ENCODE results near the gene VEZT. TPM values are rescaled to one million over a fixed set of nuclear protein-coding genes. Genes with fewer than 3 reads are reported as not detected.

Gene VEZT
- total RNA-seq, 1 donor from 2014 or later, result 64.2 TPM

DNA sequence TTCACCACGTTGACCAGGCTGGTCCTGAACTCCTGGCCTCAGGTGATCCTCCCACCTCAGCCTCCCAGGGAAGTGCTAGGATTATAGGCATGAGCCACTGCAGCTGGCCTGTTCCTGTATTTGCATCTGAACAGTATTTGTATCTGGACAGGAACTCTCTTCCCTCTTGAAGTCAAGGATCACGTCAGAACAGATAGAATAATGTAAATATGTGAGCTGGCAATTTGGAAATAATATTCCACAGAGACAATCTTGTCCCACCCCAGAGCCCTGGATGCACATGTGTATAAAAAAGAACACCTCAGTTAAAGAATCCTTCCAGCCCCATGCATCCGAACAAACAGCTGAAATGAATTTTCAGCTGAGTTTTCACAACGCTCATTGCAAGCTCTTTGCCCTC is 118.3 kb downstream of the VEZT start:
- H3K4me3 ChIP-seq, result no peak overlapping the region

DNA sequence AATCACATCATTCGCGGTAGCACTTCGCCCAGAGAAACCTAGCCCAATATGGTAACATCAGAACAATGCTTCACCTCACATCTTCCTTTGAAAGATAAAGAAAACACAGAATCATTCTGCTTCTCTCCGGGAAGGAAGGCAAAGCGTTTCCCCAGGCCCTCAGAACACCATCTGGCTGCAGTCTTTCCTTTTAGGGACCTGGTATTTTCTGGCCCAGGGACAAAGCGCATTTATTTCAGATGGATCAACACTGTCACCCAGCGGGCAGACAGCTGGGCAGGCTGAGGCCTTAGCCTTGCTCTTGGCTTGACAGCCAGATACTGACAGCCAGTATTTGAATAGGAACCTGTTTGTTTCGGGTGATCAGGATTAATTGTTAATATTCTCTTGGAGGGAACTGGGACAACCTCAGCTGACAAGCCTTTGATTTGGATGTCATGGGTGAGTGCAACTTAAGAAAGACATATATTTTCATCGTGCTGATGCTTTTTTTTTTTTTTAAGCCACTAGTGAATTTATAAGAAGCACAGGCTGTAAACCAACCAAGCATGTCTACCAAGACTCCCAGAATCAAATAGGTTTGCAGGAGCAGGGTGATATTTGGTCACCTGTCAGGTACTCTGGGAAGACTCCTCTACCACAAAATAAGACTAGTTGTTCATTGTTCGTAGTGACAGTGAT is 118.9 kb downstream of the VEZT start:
- intact Hi-C loops (cut with DNase I), result loop anchor here (5.0 kb wide), 1 partner anchor 219 kb away; no protein-coding TSS in a partner anchor
- TF ChIP-seq, protein P1, sequence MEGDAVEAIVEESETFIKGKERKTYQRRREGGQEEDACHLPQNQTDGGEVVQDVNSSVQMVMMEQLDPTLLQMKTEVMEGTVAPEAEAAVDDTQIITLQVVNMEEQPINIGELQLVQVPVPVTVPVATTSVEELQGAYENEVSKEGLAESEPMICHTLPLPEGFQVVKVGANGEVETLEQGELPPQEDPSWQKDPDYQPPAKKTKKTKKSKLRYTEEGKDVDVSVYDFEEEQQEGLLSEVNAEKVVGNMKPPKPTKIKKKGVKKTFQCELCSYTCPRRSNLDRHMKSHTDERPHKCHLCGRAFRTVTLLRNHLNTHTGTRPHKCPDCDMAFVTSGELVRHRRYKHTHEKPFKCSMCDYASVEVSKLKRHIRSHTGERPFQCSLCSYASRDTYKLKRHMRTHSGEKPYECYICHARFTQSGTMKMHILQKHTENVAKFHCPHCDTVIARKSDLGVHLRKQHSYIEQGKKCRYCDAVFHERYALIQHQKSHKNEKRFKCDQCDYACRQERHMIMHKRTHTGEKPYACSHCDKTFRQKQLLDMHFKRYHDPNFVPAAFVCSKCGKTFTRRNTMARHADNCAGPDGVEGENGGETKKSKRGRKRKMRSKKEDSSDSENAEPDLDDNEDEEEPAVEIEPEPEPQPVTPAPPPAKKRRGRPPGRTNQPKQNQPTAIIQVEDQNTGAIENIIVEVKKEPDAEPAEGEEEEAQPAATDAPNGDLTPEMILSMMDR (IDR thresholded peaks at IDR 0.05), result peak; percentile 84
- Histone ChIP-seq H3K4me3 (no peak overlapping the region), H3K27me3 (ENCODE audit: low read depth) (no peaks in the 10 kb centered on the region), H3K27ac (peak overlapping the region; percentile 51), H3K9me3 (no peaks in the 10 kb centered on the region), H3K4me1 (peaks cover 10% of the 10 kb centered on the region), H3K36me3 (no peaks in the 10 kb centered on the region)
- DNase-seq (peak; percentile 66), ATAC-seq (peak; percentile 90 to 91)

More for the DNA sequence above, 118.3 kb downstream of the VEZT start:
- TF ChIP-seq, protein P1 (IDR thresholded peaks at IDR 0.05), result no peak
- Histone ChIP-seq H3K27ac (peak overlapping the region; percentile 51), H3K4me1 (peaks cover 10% of the 10 kb centered on the region), H3K9me3 (no peaks in the 10 kb centered on the region), H3K36me3 (no peaks in the 10 kb centered on the region), H3K27me3 (ENCODE audit: low read depth) (no peaks in the 10 kb centered on the region)
- intact Hi-C loops (cut with DNase I), result loop anchor here (5.0 kb wide), 1 partner anchor 219 kb away; no protein-coding TSS in a partner anchor
- ATAC-seq (peak in 1 of 2 donors; percentile 3), DNase-seq (no peak)

DNA sequence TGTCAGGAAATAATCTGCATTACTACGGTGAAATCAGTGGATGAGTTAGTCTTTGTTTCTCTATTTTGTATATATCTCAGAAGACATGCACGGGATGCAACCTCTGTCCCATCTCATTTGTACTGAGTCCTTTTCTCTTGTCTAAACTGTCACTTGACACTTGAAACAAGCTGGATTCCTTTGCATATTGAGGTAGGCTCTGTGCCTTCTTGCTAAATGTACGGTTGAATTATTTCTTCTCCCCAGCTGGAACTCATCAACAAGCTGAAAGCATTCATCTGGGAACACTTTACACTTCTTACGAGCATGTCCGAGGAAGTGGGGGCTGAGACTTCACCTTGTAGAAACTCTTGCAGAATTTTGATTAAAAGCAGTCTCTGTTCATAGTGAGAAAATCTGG is 119.5 kb downstream of the VEZT start:
- TF ChIP-seq, protein P1 (IDR thresholded peaks at IDR 0.05), result no peak
- H3K36me3 ChIP-seq, result no peaks in the 10 kb centered on the region
- no peak overlapping the region for H3K27ac ChIP-seq
- no peak for DNase-seq
- H3K9me3 ChIP-seq, result no peaks in the 10 kb centered on the region
- no peak overlapping the region for H3K4me3 ChIP-seq
- ATAC-seq, result no peak
- peaks cover 10% of the 10 kb centered on the region for H3K4me1 ChIP-seq
- intact Hi-C loops (cut with DNase I), result loop anchor here (5.0 kb wide), 1 partner anchor 220 kb away; no protein-coding TSS in a partner anchor
- no peaks in the 10 kb centered on the region for H3K27me3 ChIP-seq (ENCODE audit: low read depth)

DNA sequence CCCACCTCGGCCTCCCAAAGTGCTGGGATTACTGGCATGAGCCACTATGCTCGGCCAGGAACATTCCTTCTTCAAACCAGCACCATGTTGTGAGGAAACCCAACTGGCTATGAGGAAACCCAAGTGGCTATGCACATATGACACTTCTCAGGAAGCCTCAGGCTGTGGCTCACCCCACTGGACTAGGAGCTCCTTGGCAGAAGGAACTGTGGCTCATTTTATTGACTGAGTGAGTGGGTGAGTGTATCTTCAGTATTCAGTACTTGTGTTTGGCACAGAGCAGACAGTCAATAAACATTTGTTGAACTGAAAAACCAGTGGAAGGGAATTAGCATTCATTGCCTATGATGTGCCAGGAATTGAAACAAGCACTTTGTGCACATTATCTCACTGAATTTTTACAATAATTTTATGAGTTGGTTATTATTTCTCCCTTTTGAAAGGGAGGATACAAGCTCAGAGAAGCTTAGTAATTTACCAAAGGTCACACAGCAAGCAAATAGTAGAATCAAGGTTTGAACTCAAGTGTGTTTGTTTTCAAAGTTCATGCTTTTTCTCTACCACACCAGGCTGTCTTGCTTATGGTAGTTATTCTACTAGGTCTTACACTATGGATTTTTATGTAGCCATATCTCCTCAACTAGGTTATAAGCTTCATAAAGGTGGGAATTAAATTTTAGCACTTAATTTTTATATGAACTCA is 121.6 kb downstream of the VEZT start:
- H3K4me3 ChIP-seq, result no peak overlapping the region
- H3K4me1 ChIP-seq, result peaks cover 10% of the 10 kb centered on the region
- H3K27me3 ChIP-seq (ENCODE audit: low read depth), result no peaks in the 10 kb centered on the region
- intact Hi-C loops (cut with DNase I), result loop anchor here (5.0 kb wide), 1 partner anchor 222 kb away; no protein-coding TSS in a partner anchor
- H3K27ac ChIP-seq, result no peak overlapping the region
- ATAC-seq (no peak), DNase-seq (no peak)
- TF ChIP-seq, protein P1 (IDR thresholded peaks at IDR 0.05), result no peak
- H3K9me3 ChIP-seq, result no peaks in the 10 kb centered on the region
- no peaks in the 10 kb centered on the region for H3K36me3 ChIP-seq

DNA sequence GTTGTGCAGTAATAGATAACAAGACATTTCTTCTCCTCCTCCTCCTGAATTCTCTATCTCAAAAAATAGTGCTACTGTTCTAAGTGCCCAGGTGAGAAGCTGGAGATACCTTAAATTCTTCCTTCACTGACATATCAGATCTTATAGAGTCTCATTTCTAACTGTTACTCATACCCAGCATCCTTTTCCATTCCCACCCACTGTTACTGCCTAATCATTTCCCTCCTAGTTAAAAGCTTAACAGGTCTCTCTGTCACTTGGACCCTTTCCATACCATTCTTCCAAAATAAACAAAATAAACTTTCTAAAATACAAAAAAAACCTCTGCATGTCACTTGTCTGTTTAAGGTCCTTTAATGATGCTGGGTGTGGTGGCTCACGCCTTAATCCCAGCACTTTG is 124.4 kb downstream of the VEZT start:
- Histone ChIP-seq H3K27ac (no peak overlapping the region), H3K9me3 (no peaks in the 10 kb centered on the region), H3K36me3 (no peaks in the 10 kb centered on the region), H3K4me1 (no peaks in the 10 kb centered on the region), H3K4me3 (no peak overlapping the region), H3K27me3 (ENCODE audit: low read depth) (no peaks in the 10 kb centered on the region)
- TF ChIP-seq, protein P1 (IDR thresholded peaks at IDR 0.05), result no peak
- ATAC-seq, result no peak
- intact Hi-C loops (cut with DNase I), result no loop called here
- no peak for DNase-seq

Data from lower lobe of right lung (tissue), 2 donors.